ENCODE data around the gene CLDND1.

GRCh38 chr3:98501863-98502576 is 20.7 kb downstream of the CLDND1 start:
- TF ChIP-seq CTCF (IDR thresholded peaks at IDR 0.05) (no peak), ZFX (IDR thresholded peaks at IDR 0.05; ENCODE audit: borderline replicate concordance) (no peak)

All from 22Rv1 (cell line).